NCI-H1417 treated with DMSO at 0.1 percent for 48 hours (cell line): ENCODE results near the gene FBL.
"Not testable (repeated sequence)": the region's sequence is repeated elsewhere in the genome, so short reads cannot be mapped to it uniquely, and the experiment has no call there.

Experiments used
- DNase-seq: peaks from one replicate; lab custom pipeline; 2025; lab: John Stamatoyannopoulos, UW

Gene FBL

DNA sequence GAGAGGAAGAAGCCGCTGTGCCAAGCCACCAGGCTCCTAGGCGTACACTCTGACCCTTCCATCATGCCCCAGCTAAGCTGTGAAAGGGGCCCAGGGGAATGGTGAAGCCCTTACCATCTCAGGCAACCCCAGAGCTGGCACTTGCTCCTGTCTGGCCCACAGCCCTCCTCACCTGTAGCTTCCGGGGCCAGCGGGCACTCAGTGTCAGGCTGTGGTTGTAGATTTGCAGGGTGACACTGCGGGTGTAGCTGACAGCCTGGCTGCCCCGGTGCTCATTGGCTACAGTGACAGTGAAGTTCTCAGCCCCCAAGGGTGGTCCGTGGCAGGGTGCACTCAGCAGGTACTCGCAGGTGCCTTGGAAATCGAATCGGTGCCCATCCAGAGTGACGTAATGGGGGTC is 30.3 kb upstream of the FBL start:
- DNase-seq = not testable (repeated sequence)

DNA sequence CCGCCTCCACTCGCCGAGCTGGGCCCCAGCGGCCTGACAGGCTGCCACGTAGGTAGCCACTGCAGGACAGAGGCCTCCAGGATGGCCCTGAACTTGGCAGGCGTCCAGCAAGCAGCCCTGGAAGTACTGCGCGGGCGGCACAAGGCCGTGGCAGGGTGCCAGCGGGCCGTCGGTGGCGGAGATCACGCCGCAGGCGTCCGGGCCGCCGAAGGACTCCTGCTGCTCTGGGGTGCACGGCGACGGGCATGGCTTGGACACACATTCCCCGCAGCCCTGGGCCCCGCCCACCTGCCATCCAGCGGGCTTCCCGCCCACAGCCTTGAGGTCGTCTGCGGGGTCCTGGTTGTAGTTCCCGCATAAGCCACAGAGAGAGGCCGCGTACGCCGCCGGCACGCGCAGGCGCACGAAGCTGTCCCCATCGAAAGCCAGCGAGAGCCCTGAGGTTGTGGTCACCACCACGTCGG is 29.3 kb upstream of the FBL start:
- not testable (repeated sequence) for DNase-seq

DNA sequence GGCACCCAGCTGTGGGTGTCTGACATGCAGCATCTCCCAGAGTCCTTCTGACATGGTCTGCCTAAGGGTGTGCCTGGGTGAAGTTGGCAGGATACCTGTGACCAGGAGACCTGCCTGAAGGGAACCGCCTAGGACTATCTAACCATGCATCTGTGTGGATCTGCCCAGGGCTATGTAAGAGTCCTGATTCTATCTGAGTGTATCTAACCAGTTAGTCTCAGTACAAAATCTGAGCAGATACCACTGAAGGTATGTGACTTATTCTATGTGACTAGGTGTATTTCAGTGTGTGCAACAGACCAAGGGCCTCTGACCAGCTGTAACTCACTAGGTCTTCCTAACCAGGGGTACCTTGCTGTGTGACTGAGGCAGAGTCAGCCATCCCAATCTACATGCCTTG is 28.2 kb upstream of the FBL start:
- DNase-seq = no peak

DNA sequence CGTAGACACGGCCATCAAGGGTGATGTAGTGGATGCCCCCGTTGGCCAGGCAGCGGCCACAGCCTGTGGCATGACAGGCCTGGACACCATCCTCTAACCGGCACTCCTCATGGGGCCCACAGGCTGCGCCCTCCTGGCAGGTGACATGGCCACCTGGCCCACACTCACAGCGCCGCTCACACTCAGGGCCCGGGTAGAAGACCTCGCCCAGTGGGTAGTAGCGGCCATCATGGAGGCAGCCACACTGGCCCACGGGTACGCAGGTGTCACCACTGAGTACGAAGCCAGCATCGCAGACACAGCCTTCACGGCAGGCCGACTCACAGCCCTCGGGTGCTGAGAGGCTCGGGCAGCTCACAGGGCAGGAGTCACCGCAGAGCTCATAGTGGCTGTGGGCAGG is 27.2 kb upstream of the FBL start:
- no peak for DNase-seq

DNA sequence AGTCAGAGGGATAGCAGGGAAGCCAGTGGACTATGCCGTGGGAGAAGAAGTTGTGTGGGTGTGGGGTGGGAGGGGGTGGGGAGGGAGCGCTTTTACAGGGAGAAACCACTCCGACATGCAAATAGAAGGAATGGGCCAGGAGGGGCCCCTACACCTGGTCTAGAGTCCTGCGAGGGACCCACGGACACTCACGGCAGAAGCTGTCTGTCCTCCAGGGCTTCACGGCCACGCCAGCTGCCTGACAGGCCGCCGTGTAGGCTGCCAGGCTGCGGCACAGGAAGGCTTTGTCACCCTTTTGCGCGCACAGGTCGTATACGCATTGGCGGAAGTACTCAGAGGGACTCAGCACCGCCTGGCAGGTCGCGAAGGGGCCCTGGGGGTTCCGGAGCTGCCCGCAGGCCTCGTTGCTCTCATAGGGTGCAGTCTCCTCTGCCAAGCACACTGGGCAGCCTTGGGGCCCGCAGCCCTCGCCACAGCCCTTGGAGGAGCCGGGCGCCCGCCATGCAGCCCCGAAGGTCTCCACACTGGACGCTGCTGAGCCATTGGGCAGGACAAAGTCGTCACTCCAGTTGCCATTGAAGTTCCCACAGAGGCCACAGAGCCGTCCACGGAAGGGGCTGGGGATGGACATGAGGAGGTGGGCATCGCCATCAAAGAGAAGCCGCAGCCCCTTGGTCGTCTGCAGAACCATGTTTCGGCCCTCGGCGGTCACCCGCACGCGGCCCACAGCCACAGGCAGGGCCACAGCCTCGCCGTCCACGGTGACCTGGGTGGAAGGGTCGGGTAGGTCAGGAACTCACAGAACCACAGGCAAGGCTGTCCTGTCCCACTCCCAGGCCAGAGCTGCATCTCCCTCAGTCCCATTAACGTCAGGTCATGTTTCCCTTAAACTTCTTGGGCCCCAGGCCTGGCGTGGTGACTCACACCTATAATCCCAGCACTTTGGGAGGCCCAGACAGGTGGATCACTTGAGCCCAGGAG is 26.0 kb upstream of the FBL start:
- DNase-seq = no peak

DNA sequence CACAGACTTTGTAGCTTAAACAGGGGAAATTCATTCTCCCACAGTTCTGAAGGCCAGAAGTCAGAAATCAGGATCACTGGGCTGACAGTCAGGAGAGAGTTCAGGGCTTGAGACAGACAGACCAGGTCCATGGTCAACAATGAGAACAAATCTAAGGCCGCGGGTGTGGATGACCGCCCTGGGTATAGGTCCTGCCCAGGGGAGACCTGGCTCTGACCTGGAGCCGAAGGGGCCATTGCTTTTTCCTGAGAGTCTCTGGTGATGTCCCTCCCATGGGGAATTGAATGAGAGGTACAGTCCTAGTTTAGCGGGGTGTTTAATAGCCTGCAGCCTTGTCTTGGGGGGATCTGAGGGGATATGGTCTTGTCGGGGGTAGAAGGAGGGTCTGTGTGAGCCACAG is 25.2 kb upstream of the FBL start:
- no peak for DNase-seq

DNA sequence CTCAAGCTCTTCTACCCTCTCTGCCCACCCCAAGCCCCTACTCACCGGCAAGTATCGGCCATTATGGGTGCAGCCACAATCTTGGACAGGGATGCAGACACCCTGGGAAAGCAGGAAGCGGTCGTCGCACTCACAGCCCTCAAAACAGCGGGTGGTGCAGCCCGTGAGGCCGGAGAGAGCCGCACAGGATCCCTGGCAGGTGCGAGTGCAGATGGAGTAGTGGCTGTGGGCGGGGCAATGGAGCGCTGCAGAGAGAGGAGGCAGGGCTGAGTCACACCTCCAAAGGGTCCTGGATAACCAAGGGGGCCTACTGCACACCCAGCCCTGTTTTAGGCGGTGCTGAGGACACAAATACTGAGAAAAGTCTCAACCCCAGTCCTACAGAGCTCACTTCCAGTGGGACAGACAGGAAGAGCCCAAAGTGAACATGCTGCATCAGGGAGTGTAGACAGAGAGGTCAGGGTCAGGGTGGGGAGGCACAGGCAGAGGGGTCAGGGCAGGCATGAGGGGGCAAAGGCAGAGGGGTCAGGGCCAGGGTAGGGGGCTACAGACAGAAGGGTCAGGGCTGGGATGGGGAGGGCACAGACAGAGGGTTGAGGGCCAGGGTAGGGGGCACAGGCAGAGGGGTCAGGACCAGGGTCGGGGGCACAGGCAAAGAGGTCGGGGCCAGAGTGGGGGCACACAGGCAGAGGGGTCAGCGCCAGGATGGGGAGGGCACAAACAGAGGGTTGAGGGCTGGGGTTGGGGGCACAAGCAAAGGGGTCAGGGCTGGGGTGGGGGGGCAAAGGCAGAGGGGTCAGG is 24.2 kb upstream of the FBL start:
- peak; percentile 40 for DNase-seq

DNA sequence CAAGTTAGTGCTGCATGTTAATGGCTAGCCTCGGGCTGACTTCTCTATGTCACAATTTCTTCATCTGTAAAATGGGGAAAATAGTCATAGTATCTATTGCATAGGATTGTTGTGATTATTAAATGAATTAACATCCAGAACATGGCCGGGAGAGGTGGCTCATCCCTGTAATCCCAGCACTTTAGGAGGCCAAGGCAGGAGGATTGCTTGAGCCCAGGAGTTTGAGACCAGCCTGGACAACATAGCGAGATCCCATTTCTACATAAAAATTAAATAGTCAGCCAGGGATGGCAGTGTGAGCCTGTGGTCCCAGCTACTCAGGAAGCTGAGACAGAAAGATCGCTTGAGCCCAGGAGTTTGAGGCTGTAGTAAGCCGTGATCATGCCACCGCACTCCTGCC is 21.8 kb upstream of the FBL start:
- no peak for DNase-seq

DNA sequence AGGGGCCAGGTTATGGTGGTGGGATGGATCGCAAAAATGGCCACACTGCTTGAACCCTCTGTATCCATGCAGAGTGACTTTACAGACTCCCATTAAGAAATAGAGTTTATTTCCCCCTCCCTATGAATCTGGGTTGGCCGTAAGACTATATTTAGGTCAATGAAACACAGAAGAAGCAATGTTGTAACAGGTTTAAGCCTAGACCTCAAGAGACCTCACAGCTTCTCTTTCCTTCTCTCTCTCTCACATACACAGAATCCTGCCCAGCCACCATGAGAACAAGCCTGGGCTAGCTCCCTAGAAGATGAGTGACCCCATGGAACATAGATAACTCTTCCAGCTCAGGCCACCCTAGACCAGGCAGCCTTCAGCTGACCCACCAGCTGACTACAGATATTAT is 21.0 kb upstream of the FBL start:
- DNase-seq = no peak

DNA sequence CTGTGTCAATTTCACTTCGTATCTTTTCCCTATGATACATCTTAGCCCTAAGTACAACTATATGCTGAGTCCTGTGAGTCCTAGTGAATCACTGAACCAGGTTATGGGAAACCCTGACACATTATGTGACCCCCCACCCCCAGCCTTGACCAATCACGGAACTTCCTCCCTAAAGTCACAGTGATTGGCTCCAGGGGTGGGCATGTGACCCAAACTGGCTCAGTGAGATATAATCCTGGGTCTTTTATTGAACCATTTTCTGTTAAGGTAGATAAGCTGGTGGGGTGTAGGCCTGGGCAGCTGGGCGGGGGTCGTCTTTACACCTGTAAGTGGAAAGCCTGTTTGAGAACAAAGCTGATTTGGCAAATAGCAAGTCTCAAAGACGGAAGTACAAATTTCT is 19.8 kb upstream of the FBL start:
- DNase-seq = no peak

DNA sequence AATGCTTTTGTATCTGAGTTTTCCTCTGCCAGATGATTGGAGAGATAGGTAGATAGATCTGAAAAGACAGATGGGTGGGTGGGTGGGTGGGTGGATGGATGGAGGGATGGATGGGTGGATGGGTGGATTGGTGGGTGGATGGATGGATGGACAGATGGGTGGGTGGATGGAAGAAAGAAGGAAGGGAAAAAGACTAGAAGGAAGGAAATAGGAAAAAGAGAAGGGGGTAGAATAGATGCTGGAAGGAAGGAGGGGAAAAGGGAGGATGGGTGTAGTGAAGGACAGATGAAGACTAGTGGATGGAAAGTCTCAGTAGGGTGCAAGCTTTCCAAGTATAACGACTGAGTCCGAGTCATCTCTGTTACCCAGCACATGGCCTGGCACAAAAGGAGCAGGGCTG is 19.0 kb upstream of the FBL start:
- DNase-seq = no peak

DNA sequence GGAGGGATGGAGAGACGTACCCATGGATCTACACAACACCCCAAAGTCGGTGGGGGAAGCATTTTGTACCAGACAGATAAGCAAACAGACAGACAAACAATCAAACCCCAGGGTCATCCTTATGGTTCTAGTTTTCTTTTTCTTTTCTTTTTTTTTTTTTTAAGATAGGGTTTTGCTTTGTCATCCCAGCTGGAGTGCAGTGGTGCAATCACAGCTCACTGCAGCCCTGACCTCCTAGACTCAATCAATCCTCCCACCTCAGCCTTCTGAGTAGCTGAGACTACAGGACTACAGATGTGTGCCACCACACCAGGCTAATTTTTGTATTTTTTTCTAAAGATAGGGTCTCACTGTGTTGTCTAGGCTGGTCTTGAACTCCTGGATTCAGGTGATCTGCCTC is 17.9 kb upstream of the FBL start:
- DNase-seq = no peak

DNA sequence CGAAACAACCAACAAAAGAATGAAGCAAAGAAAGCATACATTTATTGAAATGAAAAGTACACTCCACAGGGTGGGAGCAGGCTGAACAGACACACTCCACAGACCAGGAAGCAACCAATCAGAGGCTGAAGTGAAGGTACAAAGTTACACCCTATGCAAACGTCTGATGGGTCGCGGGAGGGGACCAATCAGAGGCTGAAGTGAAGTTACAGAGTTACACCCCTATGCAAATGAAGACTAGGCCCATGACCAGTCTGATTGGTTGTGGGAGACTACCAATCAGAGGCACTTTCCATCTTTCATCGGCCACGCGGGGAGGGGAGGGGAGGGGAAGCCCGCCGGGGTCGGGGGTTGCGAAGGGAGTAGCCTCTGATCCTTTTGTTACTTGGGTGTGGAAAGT is 12.4 kb upstream of the FBL start:
- no peak for DNase-seq

DNA sequence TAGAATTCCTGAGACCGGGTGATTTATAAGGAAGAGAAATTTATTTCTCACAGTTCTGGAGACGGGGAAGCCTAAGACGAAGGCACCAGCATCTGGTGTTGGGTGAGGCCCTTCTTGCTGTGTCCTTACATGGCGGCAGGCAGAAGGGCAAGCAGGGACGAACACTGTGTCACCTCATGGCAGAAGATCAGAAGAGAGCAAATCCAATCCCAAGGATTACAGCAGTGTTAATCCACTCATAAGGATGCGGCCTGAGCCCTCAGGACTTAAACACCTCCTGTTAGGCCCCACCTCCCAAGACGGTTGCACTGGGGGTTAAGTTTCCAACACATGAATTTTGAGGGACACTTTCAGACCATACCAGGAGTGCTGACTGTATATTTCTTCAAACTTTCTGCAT is 6.7 kb upstream of the FBL start:
- DNase-seq = no peak

DNA sequence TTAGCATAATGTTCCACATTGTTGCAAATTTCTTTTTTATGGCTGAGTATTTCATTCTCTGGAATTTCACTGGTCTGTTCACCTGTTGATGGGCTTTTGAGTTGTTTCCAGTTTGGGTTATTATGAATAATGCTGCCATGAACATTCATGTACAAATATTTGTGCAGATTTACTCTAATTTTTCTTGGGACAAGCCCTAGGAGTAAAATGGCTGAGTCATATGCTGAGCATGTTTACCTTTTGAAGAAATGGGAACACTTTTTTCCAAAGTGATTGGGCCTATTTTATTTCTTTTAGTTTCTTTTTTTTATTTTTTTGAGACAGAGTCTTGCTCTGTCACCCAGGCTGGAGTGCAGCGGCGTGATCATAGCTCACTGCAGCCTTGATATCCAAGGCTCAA is 4.7 kb upstream of the FBL start:
- no peak for DNase-seq

DNA sequence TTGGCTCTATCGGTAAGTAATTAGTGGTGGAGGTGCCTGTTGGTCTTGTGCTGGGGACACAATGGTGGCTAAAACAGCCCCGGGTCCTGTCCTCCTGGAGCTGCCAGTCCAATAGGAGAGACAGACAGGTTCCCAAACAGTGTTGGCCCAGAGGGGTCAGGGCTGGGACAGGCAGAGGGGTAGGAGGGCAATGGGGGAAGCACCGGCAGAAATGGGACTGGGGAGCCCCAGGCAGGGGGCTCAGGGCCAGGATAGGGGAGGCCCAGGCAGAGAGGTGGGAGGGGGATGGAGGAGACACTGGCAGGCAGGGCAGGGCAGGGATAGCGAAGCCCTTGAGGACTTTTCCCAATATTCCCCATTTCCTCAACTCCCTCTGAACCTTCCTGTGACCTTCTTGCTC is 2.2 kb upstream of the FBL start:
- no peak for DNase-seq

DNA sequence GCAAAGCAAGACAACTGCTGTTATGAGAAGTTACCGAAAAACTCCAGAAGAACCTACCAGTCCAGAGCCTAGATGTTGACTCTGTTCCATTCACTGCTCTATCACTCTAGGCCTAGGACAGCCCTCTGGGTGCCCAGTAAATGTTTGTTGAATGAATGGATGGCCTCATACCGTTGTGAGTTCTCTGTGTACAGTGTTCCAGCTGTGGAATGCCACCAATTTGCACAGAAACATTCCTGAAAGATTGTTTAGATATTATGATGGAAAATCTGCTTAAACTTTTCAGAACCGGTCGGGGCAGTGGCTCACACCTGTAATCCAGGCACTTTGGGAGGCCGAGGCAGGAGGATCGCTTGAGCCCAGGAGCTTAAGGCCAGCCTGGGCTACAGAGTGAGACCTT is 1.3 kb upstream of the FBL start:
- no peak for DNase-seq

DNA sequence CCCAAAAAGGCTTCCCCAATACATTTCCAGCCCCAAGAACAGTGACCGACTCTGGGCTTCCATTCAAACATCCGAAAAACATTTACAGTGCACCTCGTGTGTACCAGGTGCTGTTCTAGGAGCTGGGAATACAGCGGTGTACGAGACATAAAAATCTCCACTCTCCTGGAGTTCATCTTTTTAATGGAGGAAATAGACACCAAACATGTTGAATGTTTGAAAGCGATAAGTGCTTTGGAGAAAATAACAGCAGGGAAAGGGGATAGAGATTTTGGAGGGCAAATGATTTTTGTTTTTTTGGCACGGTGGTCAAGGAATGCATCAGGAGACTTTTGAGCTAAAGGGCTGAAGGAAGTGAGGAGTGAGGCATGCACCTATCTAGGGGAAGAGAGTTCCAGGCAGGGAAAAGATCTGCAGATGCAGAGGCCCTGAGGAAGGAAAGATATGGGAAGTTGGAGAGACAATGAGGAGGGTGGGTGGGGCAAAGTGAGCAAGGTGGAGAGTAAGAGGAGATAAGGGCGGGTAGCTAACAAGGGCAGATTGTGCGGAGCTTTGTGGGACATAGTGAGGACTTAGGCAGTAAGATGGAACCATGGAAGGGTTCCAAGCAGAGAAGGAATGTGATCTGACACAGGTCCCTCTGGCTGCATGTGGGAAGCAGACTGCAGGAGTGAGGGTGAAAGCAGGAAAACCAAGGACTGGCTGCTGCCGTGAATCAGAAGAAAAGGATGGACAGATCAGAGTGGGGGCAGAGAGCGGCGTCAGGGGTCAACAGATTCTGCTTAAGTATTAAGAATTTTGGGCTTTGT is 703 bp upstream of the FBL start:
- no peak for DNase-seq

DNA sequence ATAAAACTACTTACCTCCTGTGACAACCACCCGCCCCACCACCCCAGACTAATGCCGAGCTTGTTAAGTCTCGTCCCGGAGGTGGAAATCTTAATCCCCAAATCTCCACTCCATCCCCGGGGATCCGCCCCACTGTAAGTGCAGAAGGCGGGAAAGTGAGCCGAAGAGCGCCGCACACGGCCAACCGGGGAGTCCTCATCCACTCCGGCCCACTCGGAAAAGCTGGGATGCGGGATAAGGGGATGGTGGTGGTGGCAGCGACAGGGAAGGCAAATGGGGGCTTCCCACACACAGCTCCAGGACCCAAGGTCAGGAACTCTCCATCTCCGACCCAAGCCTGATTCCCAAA is 621 bp downstream of the FBL start:
- DNase-seq = no peak

DNA sequence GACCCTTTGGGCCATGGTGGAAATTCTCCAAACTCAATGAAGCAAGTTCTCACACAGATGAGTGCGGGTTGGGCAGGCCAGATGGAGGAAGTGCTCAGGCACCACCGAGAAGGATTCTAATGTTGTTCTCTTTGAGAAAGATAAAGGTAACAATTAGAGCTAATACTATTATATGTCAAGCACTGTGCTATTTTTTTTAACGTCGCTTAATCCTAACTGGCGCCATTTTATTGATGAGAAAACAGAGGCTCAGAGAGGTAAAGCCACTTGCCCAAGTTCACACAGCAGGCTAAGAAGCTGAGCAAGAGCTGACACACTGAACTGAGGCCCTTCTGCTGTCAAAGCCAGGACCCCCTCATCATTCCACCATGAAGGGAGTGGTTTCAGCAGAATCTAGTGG is 1.0 kb downstream of the FBL start:
- DNase-seq = no peak

DNA sequence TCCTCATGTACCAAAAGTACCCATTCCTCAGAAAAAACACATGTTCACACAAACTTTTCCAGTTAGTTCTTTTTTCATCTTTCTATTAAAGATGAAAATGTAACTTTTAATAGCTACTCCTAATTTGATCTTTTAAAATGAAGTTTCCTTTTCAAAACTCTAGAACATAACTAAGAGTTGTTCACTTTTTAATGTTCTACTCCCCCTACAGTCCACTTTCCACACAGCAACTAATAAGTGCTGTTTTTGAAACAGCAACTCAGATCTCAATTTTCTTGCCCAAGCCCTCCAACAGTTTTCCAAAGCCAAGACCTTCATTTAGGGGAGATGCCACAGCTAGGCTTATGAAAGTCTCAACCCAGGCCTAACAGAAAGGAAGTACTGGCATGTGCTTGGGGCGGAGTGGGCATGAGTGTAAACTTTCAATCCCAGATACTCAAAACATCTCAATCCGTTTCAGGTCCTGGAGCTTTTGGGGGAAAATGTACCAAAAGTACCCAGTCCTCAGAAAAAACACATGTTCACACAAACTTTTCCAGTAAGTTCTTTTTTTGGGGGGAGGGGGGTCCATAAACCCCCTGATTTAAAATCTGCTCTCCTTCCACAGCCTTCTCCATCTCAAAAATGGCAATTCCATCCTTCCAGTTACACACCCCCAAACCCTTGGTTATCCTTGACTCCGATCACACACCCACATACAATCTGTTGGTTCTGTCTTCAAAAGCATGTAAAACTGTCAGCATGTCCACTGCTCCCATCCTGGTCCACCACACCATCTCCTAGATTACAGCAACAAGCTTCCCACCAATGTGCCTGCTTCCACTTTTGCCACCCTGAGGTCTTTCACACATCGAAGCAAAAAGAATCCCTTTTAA is 2.0 kb downstream of the FBL start:
- DNase-seq = no peak
